KOPT-K1 (cell line): ENCODE results near the gene MARCO.
"Not testable (repeated sequence)": the region's sequence is repeated elsewhere in the genome, so short reads cannot be mapped to it uniquely, and the experiment has no call there.

Experiments used
- H3K27ac ChIP-seq: fragments of 200-600 bp; sonication (generic); 2 replicates; pipeline ENCODE4 v1.5.1; 2016; ENCODE audit warnings: antibody characterized with exemption, mild to moderate bottlenecking, low read depth, low read length; ENCODE audit not compliant: poor library complexity, severe bottlenecking
- H3K36me3 ChIP-seq: fragments of 200-600 bp; sonication (generic); 2 replicates; pipeline ENCODE4 v1.5.1; 2017; ENCODE audit warnings: antibody characterized with exemption, mild to moderate bottlenecking, low read length, moderate library complexity; ENCODE audit not compliant: insufficient read depth
- H3K9me3 ChIP-seq: fragments of 200-600 bp; sonication (generic); 2 replicates; pipeline ENCODE4 v1.5.1; 2017; ENCODE audit warnings: antibody characterized with exemption, low read length, mild to moderate bottlenecking; ENCODE audit not compliant: insufficient read depth, poor library complexity, severe bottlenecking

The MARCO gene

DNA sequence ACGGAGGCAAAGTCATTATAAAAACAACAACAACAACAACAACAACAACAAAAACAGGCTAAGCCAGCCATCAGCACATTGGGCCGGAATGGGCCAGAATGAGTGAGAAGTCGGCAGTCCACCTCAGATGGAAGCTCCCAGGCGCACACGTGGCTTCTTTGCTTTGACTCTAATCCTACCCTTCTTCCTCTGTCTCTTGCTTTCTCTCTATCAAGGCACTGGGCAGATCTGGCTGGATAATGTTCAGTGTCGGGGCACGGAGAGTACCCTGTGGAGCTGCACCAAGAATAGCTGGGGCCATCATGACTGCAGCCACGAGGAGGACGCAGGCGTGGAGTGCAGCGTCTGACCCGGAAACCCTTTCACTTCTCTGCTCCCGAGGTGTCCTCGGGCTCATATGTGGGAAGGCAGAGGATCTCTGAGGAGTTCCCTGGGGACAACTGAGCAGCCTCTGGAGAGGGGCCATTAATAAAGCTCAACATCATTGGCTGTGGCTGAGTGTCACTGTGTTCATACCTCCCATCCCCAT, 52.2 kb downstream of the MARCO start:
- Histone ChIP-seq H3K27ac (no peak overlapping the region), H3K36me3 (no peaks in the 10 kb centered on the region), H3K9me3 (no peaks in the 10 kb centered on the region)

GRCh38 chr2:118994778-118995177, 52.8 kb downstream of the MARCO start:
- no peaks in the 10 kb centered on the region for H3K36me3 ChIP-seq
- no peak overlapping the region for H3K27ac ChIP-seq
- H3K9me3 ChIP-seq, result no peaks in the 10 kb centered on the region

DNA sequence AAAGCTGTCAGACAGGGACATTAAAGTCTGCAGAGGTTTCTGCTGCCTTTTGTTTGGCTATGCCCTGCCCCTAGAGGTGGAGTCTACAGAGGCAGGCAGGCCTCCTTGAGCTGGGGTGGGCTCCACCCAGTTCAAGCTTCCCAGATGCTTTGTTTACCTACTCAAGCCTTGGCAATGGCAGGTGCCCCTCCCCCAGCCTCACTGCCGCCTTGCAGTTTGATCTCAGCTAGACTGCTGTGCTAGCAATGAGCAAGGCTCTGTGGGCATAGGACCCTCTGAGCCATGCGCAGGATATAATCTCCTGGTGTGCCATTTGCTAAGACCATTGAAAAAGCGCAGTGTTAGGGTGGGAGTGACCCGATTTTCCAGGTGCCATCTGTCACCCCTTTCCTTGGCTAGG, 61.9 kb downstream of the MARCO start:
- H3K36me3 ChIP-seq, H3K27ac ChIP-seq, H3K9me3 ChIP-seq: not testable (repeated sequence)

- no peaks in the 10 kb centered on the region for H3K36me3 ChIP-seq
- H3K27ac ChIP-seq, result no peak overlapping the region
- H3K9me3 ChIP-seq, result no peaks in the 10 kb centered on the region
These were observed 62.6 kb downstream of the MARCO start for GRCh38 chr2:119004602-119005001.

DNA sequence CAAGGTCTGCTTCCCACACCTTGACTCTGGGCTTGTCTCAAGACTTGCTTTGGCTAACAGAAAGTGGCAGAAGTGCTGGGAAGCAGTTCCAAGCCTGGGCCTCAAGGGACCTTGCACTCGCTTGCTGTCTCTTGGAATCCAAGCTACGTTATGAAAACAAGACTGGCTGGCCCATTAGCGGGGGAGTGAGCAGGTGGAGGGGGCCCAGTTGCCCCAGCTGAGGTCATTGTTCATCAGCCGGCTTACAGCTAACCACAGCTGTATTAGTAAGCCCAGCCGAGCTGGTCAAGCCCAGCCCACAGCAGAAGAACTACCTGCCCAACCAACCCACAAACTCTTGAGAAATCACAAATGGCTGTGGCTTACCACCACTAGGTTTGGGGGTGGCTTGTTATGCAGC, 63.1 kb downstream of the MARCO start:
- H3K36me3 ChIP-seq, result no peaks in the 10 kb centered on the region
- no peaks in the 10 kb centered on the region for H3K9me3 ChIP-seq
- no peak overlapping the region for H3K27ac ChIP-seq

DNA sequence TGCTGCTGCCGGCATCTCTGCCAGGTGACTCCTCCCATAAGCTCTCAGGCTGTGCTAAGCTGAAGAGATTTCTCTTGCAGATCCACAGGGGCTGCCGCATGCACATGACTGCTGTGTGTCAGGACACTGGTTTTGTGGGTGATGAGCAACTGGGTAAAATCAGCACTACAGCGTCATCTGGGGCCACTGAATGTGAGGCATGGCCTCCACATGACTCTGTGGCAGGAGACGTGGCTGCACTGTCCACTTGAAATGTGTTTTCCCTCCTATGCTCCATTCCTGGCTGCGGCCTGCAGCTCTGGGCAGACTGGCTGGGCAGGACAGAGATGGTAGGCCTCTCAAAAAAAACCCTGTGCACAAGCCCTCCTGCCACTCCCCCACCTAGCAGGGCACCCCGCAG, 63.6 kb downstream of the MARCO start:
- Histone ChIP-seq H3K36me3 (no peaks in the 10 kb centered on the region), H3K27ac (no peak overlapping the region), H3K9me3 (no peaks in the 10 kb centered on the region)

- Histone ChIP-seq H3K9me3 (no peaks in the 10 kb centered on the region), H3K27ac (no peak overlapping the region)
These were observed 64.4 kb downstream of the MARCO start for GRCh38 chr2:119006441-119006840.

GRCh38 chr2:119008108-119008507, 66.1 kb downstream of the MARCO start:
- Histone ChIP-seq H3K27ac (no peak overlapping the region), H3K9me3 (no peaks in the 10 kb centered on the region), H3K36me3 (no peaks in the 10 kb centered on the region)

More at GRCh38 chr2:119006441-119006840, 64.4 kb downstream of the MARCO start:
- H3K36me3 ChIP-seq, result no peaks in the 10 kb centered on the region

GRCh38 chr2:119009110-119009509, 67.1 kb downstream of the MARCO start:
- no peak overlapping the region for H3K27ac ChIP-seq
- no peaks in the 10 kb centered on the region for H3K9me3 ChIP-seq

GRCh38 chr2:119010336-119010735, 68.3 kb downstream of the MARCO start:
- Histone ChIP-seq H3K27ac (no peak overlapping the region), H3K9me3 (no peaks in the 10 kb centered on the region), H3K36me3 (no peaks in the 10 kb centered on the region)

More at GRCh38 chr2:119009110-119009509, 67.1 kb downstream of the MARCO start:
- H3K36me3 ChIP-seq, result no peaks in the 10 kb centered on the region

DNA sequence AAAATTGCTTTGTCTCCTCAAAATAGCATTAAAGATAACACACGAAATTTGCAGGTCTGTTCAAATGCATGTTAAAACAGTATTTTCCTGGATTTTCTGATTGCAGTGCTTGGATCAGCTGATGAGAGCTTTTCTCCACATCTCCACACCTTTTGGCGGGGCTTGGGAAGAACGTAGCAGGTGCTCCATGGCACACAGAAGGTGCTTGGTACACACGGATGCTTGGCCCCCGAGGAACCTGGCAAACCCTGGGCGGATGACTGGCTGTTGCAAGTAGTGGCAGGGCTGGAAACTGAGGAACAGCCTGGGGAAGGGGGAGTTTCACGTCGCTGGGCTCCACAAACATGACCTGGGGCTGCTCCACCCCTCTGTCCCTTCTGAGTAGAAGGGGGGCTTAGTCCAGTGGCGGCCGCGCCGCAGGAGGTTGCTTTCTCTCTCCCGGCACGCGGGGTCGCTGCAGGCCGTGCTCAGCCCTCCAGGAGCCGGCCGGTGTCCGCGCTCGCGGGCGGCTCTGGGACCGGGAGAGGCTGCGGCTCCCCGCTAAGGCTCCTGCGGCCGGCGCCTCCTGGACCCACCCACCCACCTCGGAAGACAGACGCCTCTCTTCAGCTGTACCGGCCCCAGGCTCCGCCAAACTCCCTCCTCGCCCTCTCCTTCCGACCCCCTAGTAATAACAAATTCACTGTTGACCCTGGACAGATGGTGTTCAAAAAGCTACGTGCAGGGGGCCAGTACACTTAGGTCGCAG, 69.3 kb downstream of the MARCO start:
- Histone ChIP-seq H3K9me3 (no peaks in the 10 kb centered on the region), H3K36me3 (no peaks in the 10 kb centered on the region), H3K27ac (no peak overlapping the region)

DNA sequence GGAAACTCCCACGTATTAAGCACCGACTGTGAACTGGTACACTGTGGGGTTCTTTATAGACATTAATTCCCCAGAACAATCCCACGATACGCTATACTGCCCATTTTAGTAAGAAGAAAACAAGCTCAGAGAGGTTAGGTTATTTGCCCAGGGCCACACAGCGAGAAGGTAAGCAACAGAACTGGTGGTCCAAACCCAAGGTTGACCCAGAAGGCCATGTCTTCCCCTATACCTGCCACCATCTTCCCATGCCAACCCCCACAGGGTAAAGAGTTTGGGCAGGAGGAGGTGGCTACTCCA, 69.9 kb downstream of the MARCO start:
- H3K9me3 ChIP-seq, result no peaks in the 10 kb centered on the region
- H3K36me3 ChIP-seq, result no peaks in the 10 kb centered on the region

DNA sequence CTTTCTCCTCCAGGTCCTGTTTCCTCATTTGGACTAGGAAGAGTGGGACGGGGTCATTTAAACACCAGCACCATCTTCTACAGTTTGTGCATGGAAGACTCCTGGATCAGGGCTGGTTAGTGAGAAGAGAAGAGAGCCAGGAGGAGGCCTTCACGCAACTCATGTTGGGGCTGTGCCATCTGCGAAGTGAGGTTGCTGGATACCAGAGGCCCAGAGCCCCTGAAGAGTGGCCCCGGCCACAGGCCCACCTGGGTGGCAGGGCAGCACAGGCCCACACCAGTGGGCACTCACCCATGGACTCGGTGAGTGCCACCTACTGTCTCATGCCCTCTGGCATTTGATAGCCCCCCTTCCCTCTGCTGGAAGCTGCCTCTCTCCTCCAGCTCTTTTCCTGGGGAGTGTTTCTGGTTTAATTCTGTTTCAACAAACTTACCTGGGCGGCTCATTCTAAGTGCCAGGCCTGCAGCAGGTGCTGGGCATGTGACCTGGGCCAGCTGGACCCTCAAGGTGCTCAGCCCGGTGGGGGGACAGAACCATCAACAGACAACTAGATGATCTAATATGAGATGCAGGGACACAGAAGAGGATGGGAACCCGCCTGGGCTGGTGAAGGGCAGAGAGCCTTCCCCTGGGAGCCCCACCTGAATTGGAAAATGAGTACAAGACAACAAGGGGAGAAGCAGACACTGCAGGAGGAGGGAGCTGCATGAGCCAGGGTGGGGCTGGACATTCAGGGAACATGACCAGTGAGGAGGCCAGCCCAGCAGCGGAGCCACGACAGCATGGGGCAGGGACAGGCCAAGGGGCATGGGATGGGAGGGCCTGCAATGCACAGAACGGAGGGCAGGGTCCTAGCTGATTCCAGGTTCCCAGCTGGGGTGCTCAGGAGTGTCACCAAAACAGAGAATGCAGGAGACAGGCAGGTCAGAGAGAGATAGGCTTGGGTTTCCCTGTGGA, 70.6 kb downstream of the MARCO start:
- Histone ChIP-seq H3K27ac (no peak overlapping the region), H3K9me3 (no peaks in the 10 kb centered on the region), H3K36me3 (no peaks in the 10 kb centered on the region)

More for the DNA sequence above, 69.9 kb downstream of the MARCO start:
- no peak overlapping the region for H3K27ac ChIP-seq

- Histone ChIP-seq H3K36me3 (no peaks in the 10 kb centered on the region), H3K9me3 (no peaks in the 10 kb centered on the region), H3K27ac (no peak overlapping the region)
These were observed 71.7 kb downstream of the MARCO start for GRCh38 chr2:119013671-119014070.

DNA sequence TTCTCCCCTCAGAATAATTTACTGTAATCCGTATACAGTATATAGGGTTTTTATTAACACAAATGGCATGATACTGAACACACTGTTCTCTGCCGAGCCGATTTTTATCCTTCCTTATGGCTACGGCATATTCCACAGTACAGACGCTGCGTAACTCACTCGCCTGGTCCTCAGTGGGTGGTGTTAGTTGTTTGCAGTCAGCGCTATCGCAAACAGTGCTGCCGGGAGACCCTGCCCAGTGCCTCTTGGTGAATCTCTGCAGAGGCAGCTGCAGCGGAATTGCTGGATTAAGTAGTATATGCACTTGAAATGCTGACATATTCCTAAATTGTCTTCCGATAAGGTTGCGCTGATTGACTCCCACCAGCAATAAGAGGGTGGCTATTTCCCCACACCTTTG, 73.9 kb downstream of the MARCO start:
- H3K27ac ChIP-seq, result no peak overlapping the region
- no peaks in the 10 kb centered on the region for H3K36me3 ChIP-seq
- no peaks in the 10 kb centered on the region for H3K9me3 ChIP-seq
